Ishikawa (cell line): ENCODE results near the gene VPS18.

ENCODE experiments used
- CEBPB ChIP-seq: IDR thresholded peaks from 2 replicates; pipeline ENCODE4 v1.6.1; 2012
- EP300 ChIP-seq: IDR thresholded peaks from 2 replicates; pipeline ENCODE4 v1.6.1; 2012; ENCODE audit warnings: borderline replicate concordance
- RAD21 ChIP-seq: IDR thresholded peaks from 2 replicates; pipeline ENCODE4 v1.6.1; 2012; ENCODE audit warnings: low read depth
- TAF1 ChIP-seq: IDR thresholded peaks from 2 replicates; pipeline ENCODE4 v1.6.1; 2012; ENCODE audit warnings: low read depth, mild to moderate bottlenecking
- USF1 ChIP-seq: IDR thresholded peaks from 2 replicates; pipeline ENCODE4 v1.6.1; 2012
- ZBTB7A ChIP-seq: IDR thresholded peaks from 2 replicates; pipeline ENCODE4 v1.6.1; 2012; ENCODE audit warnings: low read depth

DNA sequence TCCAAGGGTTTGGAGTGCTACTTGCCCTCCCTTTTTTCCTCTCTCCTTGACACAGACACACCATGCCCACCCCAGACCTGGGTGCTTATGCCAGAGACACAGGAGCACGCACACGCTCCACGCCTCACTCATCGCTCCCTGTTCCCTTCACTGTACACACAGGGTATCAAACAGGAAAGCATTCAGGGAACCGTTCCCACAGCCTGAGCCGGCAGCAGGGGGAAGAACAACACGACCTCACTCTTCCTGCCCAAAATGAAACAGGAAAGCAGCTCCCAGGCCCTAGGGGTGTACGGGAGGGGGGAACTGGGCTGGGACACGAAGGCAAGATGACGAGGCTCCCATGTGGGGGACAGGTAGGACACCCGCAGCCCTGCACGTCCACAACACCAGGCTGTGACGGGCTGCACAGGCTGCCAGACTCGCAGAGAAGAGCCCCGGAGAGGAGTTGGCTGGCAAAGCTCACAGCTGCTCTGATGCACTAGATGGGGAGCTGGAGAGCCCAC lies 46.1 kb downstream of the VPS18 start:
- TF ChIP-seq EP300 (no peak), TAF1 (no peak), CEBPB (no peak), ZBTB7A (no peak), RAD21 (no peak), USF1 (no peak)
